Neural cell (in vitro differentiated cells): ENCODE measurements around the gene HMX1.

Source experiments
- EP300 ChIP-seq: fragments of 450-650 bp; conservative IDR thresholded peaks from 2 replicates; pipeline ENCODE4 v1.6.1; 2014; ENCODE audit warnings: antibody characterized with exemption, mild to moderate bottlenecking, moderate library complexity; ENCODE audit not compliant: poor library complexity, severe bottlenecking
- EZH2 ChIP-seq: fragments of 200-600, 300-800 bp; shearing (Covaris generic), sonication (generic); IDR thresholded peaks from 2 replicates; pipeline ENCODE4 v1.6.1; 2014; ENCODE audit warnings: antibody characterized with exemption, low read length, borderline replicate concordance, mild to moderate bottlenecking; ENCODE audit not compliant: insufficient read depth, poor library complexity, severe bottlenecking
- MXI1 ChIP-seq: fragments of 450-650 bp; conservative IDR thresholded peaks from 2 replicates; pipeline ENCODE4 v1.6.1; 2014; ENCODE audit warnings: antibody characterized with exemption, mild to moderate bottlenecking; ENCODE audit not compliant: poor library complexity, severe bottlenecking
- POLR2AphosphoS5 ChIP-seq: IDR thresholded peaks from 2 replicates; pipeline ENCODE4 v1.6.1; 2012
- RAD21 ChIP-seq: fragments of 450-650 bp; conservative IDR thresholded peaks from 2 replicates; pipeline ENCODE4 v1.6.1; 2014; ENCODE audit warnings: antibody characterized with exemption, mild to moderate bottlenecking, moderate library complexity
- SMC3 ChIP-seq: fragments of 450-650 bp; conservative IDR thresholded peaks from 2 replicates; pipeline ENCODE4 v1.6.1; 2014; ENCODE audit warnings: antibody characterized with exemption, mild to moderate bottlenecking, moderate library complexity; ENCODE audit not compliant: poor library complexity
- TAF1 ChIP-seq: IDR thresholded peaks from 2 replicates; pipeline ENCODE4 v1.6.1; 2012; ENCODE audit warnings: low read depth
- TF ChIP-seq, protein P1 (sequence below): fragments of 450-650 bp; IDR thresholded peaks from 2 replicates; pipeline ENCODE4 v1.5.1; 2014; ENCODE audit warnings: antibody characterized with exemption, mild to moderate bottlenecking, moderate library complexity; ENCODE audit not compliant: poor library complexity, severe bottlenecking
- TF ChIP-seq, protein P2 (sequence below): IDR thresholded peaks from 2 replicates; pipeline ENCODE4 v1.6.1; 2012; ENCODE audit warnings: borderline replicate concordance

DNA sequence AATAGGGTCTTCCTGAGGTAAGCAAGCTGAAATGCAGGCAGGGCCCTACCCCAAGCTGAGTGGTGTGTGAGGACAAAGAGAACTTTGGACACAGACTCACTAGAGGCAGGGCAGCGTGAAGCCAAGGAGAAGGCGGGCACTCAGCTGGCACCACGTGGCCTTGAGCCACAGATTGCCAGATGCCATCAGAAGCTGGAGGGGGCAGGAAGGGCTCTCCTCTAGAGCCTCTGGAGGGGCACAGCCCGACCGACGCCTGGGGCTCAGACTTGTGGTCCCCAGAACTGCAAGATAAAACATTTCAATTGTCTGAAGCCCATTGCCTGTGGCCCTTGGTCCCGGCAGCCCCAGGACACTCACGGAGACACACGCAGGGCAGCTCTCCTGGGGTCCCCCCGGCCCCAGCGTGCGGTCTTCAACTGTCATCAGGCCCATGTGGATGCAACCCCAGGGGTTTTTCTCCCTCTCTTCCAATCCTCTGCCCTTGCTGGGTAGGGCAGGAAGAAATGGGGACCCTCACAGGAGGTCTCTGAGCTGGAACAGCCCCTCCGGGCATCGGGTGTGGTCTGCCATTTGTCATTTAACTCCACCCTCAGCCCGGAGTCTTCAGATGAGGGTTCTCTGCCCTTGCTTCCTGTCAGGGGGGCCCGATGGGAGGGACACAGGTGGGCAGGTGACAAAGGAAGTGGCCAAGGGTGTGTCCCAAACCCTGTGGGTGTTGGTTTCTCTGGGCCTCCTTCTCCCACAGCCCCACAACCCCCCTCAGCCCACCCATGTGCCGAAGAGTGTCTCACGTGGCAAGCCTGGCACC is 22.2 kb downstream of the HMX1 start:
- TF ChIP-seq, protein P1, sequence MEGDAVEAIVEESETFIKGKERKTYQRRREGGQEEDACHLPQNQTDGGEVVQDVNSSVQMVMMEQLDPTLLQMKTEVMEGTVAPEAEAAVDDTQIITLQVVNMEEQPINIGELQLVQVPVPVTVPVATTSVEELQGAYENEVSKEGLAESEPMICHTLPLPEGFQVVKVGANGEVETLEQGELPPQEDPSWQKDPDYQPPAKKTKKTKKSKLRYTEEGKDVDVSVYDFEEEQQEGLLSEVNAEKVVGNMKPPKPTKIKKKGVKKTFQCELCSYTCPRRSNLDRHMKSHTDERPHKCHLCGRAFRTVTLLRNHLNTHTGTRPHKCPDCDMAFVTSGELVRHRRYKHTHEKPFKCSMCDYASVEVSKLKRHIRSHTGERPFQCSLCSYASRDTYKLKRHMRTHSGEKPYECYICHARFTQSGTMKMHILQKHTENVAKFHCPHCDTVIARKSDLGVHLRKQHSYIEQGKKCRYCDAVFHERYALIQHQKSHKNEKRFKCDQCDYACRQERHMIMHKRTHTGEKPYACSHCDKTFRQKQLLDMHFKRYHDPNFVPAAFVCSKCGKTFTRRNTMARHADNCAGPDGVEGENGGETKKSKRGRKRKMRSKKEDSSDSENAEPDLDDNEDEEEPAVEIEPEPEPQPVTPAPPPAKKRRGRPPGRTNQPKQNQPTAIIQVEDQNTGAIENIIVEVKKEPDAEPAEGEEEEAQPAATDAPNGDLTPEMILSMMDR, result no peak
- no peak for TF ChIP-seq EZH2
- TF ChIP-seq RAD21, result no peak
- TF ChIP-seq, protein P2, sequence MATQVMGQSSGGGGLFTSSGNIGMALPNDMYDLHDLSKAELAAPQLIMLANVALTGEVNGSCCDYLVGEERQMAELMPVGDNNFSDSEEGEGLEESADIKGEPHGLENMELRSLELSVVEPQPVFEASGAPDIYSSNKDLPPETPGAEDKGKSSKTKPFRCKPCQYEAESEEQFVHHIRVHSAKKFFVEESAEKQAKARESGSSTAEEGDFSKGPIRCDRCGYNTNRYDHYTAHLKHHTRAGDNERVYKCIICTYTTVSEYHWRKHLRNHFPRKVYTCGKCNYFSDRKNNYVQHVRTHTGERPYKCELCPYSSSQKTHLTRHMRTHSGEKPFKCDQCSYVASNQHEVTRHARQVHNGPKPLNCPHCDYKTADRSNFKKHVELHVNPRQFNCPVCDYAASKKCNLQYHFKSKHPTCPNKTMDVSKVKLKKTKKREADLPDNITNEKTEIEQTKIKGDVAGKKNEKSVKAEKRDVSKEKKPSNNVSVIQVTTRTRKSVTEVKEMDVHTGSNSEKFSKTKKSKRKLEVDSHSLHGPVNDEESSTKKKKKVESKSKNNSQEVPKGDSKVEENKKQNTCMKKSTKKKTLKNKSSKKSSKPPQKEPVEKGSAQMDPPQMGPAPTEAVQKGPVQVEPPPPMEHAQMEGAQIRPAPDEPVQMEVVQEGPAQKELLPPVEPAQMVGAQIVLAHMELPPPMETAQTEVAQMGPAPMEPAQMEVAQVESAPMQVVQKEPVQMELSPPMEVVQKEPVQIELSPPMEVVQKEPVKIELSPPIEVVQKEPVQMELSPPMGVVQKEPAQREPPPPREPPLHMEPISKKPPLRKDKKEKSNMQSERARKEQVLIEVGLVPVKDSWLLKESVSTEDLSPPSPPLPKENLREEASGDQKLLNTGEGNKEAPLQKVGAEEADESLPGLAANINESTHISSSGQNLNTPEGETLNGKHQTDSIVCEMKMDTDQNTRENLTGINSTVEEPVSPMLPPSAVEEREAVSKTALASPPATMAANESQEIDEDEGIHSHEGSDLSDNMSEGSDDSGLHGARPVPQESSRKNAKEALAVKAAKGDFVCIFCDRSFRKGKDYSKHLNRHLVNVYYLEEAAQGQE, result no peak
- no peak for TF ChIP-seq EP300
- TF ChIP-seq TAF1, result no peak
- TF ChIP-seq POLR2AphosphoS5, result no peak
- no peak for TF ChIP-seq SMC3
- no peak for TF ChIP-seq MXI1
